ENCODE data around the gene AXL. TPM values are rescaled to one million over a fixed set of nuclear protein-coding genes. Genes with fewer than 3 reads are reported as not detected.

The AXL gene
- total RNA-seq, 1 donor from 2014 or later = 214 TPM

- Mint-ChIP-seq H3K36me3 (ENCODE audit: low read depth) (no peaks in the 10 kb centered on the region), H3K27ac (ENCODE audit: unreplicated experiment) (no peak overlapping the region), H3K9me3 (ENCODE audit: low read depth) (no peaks in the 10 kb centered on the region), H3K27me3 (ENCODE audit: low read depth) (peaks cover 38% of the 10 kb centered on the region), H3K4me1 (ENCODE audit: low read depth) (peaks cover 14% of the 10 kb centered on the region), H3K4me3 (ENCODE audit: unreplicated experiment) (no peak overlapping the region)
- TF ChIP-seq CTCF (IDR thresholded peaks at IDR 0.05) = no peak
- no peak for DNase-seq (ENCODE audit: low spot score)
These were observed 25.4 kb upstream of the AXL start for GRCh38 chr19:41193430-41194156.

- peaks cover 41% of the 10 kb centered on the region for H3K27me3 Mint-ChIP-seq (ENCODE audit: low read depth)
- no peak overlapping the region for H3K27ac Mint-ChIP-seq (ENCODE audit: unreplicated experiment)
- TF ChIP-seq CTCF (IDR thresholded peaks at IDR 0.05) = no peak
- H3K36me3 Mint-ChIP-seq (ENCODE audit: low read depth) = no peaks in the 10 kb centered on the region
- no peak for DNase-seq (ENCODE audit: low spot score)
- peaks cover 14% of the 10 kb centered on the region for H3K4me1 Mint-ChIP-seq (ENCODE audit: low read depth)
- no peak overlapping the region for H3K4me3 Mint-ChIP-seq (ENCODE audit: unreplicated experiment)
- no peaks in the 10 kb centered on the region for H3K9me3 Mint-ChIP-seq (ENCODE audit: low read depth)
These were observed 24.9 kb upstream of the AXL start for GRCh38 chr19:41194157-41194552.

- DNase-seq (ENCODE audit: low spot score) = no peak
- Mint-ChIP-seq H3K4me1 (ENCODE audit: low read depth) (peaks cover 14% of the 10 kb centered on the region), H3K36me3 (ENCODE audit: low read depth) (no peaks in the 10 kb centered on the region), H3K4me3 (ENCODE audit: unreplicated experiment) (no peak overlapping the region), H3K27ac (ENCODE audit: unreplicated experiment) (no peak overlapping the region), H3K9me3 (ENCODE audit: low read depth) (no peaks in the 10 kb centered on the region), H3K27me3 (ENCODE audit: low read depth) (peaks cover 30% of the 10 kb centered on the region)
- no peak for TF ChIP-seq CTCF (IDR thresholded peaks at IDR 0.05)
These were observed 23.1 kb upstream of the AXL start for GRCh38 chr19:41195675-41196497.

- Mint-ChIP-seq H3K27ac (ENCODE audit: unreplicated experiment) (no peak overlapping the region), H3K9me3 (ENCODE audit: low read depth) (no peaks in the 10 kb centered on the region), H3K4me3 (ENCODE audit: unreplicated experiment) (no peak overlapping the region), H3K4me1 (ENCODE audit: low read depth) (peaks cover 8% of the 10 kb centered on the region), H3K27me3 (ENCODE audit: low read depth) (peaks cover 13% of the 10 kb centered on the region), H3K36me3 (ENCODE audit: low read depth) (no peaks in the 10 kb centered on the region)
- no peak for DNase-seq (ENCODE audit: low spot score)
- TF ChIP-seq CTCF (IDR thresholded peaks at IDR 0.05) = no peak
These were observed 20.5 kb upstream of the AXL start for GRCh38 chr19:41198559-41198958.

- no peaks in the 10 kb centered on the region for H3K36me3 Mint-ChIP-seq (ENCODE audit: low read depth)
- no peak for TF ChIP-seq CTCF (IDR thresholded peaks at IDR 0.05)
- H3K4me3 Mint-ChIP-seq (ENCODE audit: unreplicated experiment) = no peak overlapping the region
- DNase-seq (ENCODE audit: low spot score) = no peak
- no peaks in the 10 kb centered on the region for H3K9me3 Mint-ChIP-seq (ENCODE audit: low read depth)
- peaks cover 3% of the 10 kb centered on the region for H3K27me3 Mint-ChIP-seq (ENCODE audit: low read depth)
- H3K4me1 Mint-ChIP-seq (ENCODE audit: low read depth) = peaks cover 5% of the 10 kb centered on the region
- H3K27ac Mint-ChIP-seq (ENCODE audit: unreplicated experiment) = no peak overlapping the region
These were observed 15.7 kb upstream of the AXL start for GRCh38 chr19:41203371-41203770.
